ENCODE measurements around the gene CYSLTR2.
"Not testable (repeated sequence)": the region's sequence is repeated elsewhere in the genome, so short reads cannot be mapped to it uniquely, and the experiment has no call there.

CYSLTR2 gene

GRCh38 chr13:48693998-48694397, 40.3 kb downstream of the CYSLTR2 start:
- DNase-seq (ENCODE audit: low read depth, low spot score), result no peak

DNA sequence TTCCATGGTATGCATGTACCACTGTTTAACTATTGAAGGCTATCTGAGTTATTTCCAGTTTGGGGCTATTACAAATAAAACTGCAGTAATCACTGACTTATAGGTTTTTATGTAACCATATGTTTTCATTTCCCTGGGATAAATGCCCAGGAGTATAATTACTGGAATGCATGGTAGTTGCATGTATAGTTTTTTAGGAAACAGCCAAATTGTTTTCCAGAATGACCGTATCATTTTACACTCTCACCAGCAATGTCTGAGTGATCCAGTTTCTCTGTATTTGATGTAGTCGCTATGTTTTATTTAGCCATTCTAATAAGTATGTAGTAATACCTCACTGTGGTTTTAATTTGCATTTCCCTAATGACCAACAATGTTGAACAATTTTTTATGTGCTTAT, 42.0 kb downstream of the CYSLTR2 start:
- no peak for DNase-seq (ENCODE audit: low read depth, low spot score)

- DNase-seq (ENCODE audit: low read depth, low spot score), result not testable (repeated sequence)
These were observed 42.9 kb downstream of the CYSLTR2 start for GRCh38 chr13:48696676-48697075.

DNA sequence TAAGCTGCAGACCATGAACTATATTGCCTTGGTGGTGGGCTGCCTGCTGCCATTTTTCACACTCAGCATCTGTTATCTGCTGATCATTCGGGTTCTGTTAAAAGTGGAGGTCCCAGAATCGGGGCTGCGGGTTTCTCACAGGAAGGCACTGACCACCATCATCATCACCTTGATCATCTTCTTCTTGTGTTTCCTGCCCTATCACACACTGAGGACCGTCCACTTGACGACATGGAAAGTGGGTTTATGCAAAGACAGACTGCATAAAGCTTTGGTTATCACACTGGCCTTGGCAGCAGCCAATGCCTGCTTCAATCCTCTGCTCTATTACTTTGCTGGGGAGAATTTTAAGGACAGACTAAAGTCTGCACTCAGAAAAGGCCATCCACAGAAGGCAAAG, 53.7 kb downstream of the CYSLTR2 start:
- no peak for DNase-seq (ENCODE audit: low read depth, low spot score)

DNA sequence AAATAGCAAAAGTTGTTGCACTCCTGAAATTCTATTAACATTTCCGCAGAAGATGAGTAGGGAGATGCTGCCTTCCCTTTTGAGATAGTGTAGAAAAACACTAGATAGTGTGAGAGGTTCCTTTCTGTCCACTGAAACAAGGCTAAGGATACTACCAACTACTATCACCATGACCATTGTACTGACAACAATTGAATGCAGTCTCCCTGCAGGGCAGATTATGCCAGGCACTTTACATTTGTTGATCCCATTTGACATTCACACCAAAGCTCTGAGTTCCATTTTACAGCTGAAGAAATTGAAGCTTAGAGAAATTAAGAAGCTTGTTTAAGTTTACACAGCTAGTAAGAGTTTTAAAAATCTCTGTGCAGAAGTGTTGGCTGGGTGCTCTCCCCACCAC, 55.0 kb downstream of the CYSLTR2 start:
- no peak for DNase-seq (ENCODE audit: low read depth, low spot score)

- no peak for DNase-seq (ENCODE audit: low read depth, low spot score)
These were observed 55.5 kb downstream of the CYSLTR2 start for GRCh38 chr13:48709213-48709612.

DNA sequence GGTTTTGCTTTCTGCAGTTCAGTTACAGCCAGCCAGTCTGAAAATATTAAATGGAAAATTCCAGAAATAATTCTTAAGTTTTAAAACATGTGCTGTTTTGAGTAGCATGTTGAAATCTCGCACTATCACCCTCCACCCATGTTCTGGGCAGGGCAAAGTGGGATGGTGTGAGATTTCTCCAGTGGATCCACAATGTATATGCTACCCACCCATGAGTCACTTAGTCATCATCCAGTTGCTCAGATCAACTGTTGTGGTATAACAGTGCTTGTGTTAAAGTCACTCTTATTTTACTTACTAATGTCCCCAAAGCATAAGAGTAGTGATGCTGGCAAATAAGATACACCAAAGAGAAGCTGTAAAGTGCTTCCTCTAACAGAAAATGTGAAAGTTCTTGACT, 56.4 kb downstream of the CYSLTR2 start:
- no peak for DNase-seq (ENCODE audit: low read depth, low spot score)

DNA sequence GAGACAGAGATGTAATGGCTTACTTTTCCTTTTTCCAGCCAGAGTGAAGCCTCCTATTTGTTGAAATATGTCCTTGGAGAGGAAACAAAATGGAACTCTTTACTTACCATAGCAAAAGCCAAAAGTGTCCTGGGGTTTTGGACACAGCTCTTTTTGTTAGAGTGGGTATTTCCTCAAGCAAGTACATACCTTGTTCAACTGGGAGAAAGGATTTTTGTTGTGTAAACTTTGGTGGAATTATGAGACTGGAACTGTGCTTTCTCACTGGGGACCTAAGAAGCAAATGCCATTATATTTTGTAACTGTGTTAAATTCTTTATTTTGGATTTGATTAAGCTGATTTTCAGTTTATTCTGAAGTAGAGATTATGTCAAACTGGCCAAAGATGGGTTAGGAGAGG, 58.4 kb downstream of the CYSLTR2 start:
- no peak for DNase-seq (ENCODE audit: low read depth, low spot score)

DNA sequence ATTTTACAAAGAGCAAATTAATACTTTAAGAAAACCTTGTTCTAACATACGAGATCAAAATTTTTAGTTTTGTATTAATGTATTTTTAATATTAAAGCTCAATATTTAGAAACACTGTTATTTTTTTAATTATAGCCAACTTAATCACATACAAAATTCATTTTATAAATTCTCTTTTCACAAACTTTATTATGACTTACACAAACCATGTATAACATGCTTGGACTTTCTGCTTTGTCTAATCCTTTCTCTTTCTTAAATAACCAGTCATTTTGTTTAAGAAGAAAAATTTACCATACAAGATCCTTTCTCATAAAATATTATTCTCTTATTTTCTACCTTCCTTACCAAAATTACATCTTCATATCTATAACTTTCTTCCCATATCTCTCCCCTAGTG, 62.2 kb downstream of the CYSLTR2 start:
- DNase-seq (ENCODE audit: low read depth, low spot score), result no peak

GRCh38 chr13:48720621-48721020, 66.9 kb downstream of the CYSLTR2 start:
- no peak for DNase-seq (ENCODE audit: low read depth, low spot score)

- DNase-seq (ENCODE audit: low read depth, low spot score), result no peak
These were observed 69.4 kb downstream of the CYSLTR2 start for GRCh38 chr13:48723168-48723567.

DNA sequence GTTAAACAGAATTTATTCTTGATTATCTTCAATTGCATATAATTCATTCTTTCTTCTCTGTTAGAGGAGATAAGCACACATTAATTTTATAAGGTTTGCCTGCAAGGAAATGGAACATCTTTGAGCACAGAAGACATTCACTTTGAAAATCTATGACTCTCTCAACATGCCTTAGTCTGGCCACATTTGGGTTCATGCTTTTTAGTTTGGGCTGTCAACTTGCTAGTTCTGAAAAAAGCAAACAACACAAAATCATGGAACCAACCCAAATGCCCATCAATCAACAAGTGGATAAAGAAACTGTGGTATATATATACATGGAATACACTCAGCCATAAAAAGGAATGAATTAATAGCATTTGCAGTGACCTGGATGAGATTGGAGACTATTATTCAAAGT, 71.5 kb downstream of the CYSLTR2 start:
- DNase-seq (ENCODE audit: low read depth, low spot score), result no peak

DNA sequence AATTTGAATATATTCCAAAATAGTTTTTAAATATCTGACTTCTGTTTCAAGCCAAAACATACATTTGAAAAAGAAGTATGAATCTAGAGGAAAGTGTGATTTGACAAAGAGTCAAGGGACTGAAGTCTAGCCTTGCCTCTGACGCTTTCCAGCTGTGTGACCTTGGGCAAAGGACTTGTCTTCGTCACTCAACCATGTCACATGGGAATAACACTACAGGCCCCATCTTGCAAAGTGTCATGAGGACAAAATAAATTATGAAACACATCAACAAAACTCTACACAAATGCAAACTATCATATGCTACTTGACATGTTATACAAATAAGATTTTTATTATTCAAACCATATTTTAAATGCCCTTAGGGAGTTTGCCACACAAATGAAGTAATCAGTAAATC, 73.0 kb downstream of the CYSLTR2 start:
- DNase-seq (ENCODE audit: low read depth, low spot score), result no peak

- no peak for DNase-seq (ENCODE audit: low read depth, low spot score)
These were observed 73.7 kb downstream of the CYSLTR2 start for GRCh38 chr13:48727241-48728011.

DNA sequence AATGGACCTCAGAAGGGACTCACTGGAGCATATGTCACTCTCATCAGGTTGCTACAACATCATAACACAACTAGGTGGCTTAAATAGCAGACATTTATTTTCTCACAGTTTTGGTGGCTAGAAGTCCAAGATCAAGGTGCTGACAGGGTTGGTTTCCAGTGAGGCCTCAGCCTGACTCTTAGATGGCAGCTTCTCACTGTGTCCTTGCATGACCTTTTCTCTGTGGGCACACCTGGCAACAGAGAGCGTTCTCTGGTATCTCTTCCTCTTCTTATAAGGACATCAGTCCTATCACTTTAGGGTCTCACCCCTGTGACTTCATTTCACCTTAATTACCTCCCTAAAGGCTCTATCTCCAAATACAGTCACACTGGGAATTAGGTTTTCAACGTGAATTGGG, 74.5 kb downstream of the CYSLTR2 start:
- DNase-seq (ENCODE audit: low read depth, low spot score), result no peak

- no peak for DNase-seq (ENCODE audit: low read depth, low spot score)
These were observed 75.1 kb downstream of the CYSLTR2 start for GRCh38 chr13:48728876-48729275.

DNA sequence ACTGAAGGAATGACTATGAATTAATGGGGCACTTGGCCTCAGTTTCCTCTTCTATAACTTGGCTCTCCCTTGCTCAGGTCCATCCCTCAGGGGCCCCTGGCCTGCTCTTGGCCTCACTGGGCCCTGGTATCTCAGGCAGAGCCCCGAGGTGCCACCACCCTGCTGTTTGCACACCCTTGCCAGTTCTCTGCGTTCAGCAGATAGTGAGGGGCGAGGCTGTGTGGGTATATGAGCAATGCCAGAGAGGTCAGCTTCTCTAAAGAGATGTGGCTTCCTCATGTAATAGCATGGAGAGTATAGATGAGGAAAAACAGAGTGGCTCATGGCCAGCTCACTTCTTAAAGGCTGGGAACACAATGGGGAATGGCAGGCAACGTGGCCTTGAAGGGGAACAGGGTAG, 76.1 kb downstream of the CYSLTR2 start:
- DNase-seq (ENCODE audit: low read depth, low spot score), result no peak

GRCh38 chr13:48731001-48731658, 77.4 kb downstream of the CYSLTR2 start:
- no peak for DNase-seq (ENCODE audit: low read depth, low spot score)

- no peak for DNase-seq (ENCODE audit: low read depth, low spot score)
These were observed 78.3 kb downstream of the CYSLTR2 start for GRCh38 chr13:48731957-48732569.

GRCh38 chr13:48733739-48734335, 80.1 kb downstream of the CYSLTR2 start:
- no peak for DNase-seq (ENCODE audit: low read depth, low spot score)

- no peak for DNase-seq (ENCODE audit: low read depth, low spot score)
These were observed 81.8 kb downstream of the CYSLTR2 start for GRCh38 chr13:48735571-48735970.

- no peak for DNase-seq (ENCODE audit: low read depth, low spot score)
These were observed 84.0 kb downstream of the CYSLTR2 start for GRCh38 chr13:48737689-48738088.

GRCh38 chr13:48738311-48738710, 84.6 kb downstream of the CYSLTR2 start:
- DNase-seq (ENCODE audit: low read depth, low spot score), result no peak

Measured in iPS DF 19.7 (cell line).